22Rv1 (cell line): ENCODE results near the gene ADTRP.

Experiments used
- ZFX ChIP-seq: fragments of 450-650 bp; IDR thresholded peaks from 2 replicates; pipeline ENCODE4 v1.6.1; 2017; ENCODE audit warnings: antibody characterized with exemption, borderline replicate concordance
- TF ChIP-seq, protein P1 (sequence below): fragments of 450-650 bp; IDR thresholded peaks from 2 replicates; pipeline ENCODE4 v1.5.1; 2017; ENCODE audit warnings: mild to moderate bottlenecking

DNA sequence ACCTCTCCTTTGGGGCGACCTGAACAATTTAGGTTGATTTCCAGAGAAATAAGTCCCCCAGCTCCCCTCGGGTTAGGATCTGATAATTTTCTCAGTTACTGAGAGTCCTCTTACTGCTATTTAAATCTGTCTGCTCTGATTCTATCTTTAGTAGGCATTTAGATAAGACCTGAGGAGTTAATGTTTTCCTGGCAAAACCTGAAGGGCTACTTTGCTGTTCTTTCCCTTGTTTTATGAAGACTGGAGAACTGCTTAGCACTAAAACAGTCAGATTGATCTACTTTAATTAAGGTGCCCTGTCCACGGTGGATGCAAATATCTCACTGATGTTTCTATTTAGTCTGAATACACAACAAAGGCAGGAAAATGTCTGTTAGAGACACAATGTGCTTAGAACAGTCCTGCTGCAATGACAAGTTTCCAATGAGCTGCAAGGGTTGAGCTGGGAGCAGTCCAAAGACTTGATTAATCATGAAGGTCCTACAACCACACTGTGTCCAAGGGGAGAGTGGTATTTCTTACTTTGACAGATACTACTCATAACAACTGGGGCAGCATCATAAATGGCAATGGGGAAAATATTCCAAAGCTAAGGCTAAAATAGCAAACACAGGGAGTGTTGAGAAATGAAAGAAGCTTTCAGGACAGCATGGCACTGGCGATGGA, 15.7 kb downstream of the ADTRP start:
- TF ChIP-seq, protein P1, sequence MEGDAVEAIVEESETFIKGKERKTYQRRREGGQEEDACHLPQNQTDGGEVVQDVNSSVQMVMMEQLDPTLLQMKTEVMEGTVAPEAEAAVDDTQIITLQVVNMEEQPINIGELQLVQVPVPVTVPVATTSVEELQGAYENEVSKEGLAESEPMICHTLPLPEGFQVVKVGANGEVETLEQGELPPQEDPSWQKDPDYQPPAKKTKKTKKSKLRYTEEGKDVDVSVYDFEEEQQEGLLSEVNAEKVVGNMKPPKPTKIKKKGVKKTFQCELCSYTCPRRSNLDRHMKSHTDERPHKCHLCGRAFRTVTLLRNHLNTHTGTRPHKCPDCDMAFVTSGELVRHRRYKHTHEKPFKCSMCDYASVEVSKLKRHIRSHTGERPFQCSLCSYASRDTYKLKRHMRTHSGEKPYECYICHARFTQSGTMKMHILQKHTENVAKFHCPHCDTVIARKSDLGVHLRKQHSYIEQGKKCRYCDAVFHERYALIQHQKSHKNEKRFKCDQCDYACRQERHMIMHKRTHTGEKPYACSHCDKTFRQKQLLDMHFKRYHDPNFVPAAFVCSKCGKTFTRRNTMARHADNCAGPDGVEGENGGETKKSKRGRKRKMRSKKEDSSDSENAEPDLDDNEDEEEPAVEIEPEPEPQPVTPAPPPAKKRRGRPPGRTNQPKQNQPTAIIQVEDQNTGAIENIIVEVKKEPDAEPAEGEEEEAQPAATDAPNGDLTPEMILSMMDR = no peak
- TF ChIP-seq ZFX = no peak
